Panc1 (cell line): Measurements from ENCODE around the gene CUX1. TPM values are rescaled to one million over a fixed set of nuclear protein-coding genes. Genes with fewer than 3 reads are reported as not detected.

Experiments
- ATAC-seq: fragments of 200-7000 bp; cut with Tn5 transposase; 2 replicates; pipeline ENCODE4 v1.9.1; 2020; ENCODE audit warnings: mild to moderate bottlenecking, moderate library complexity
- BruUV-seq: library from RNA; stranded (reverse); fragments of 400-500 nt; replicated peaks from 2 replicates; lab custom pipeline; 2021; lab: Mats Ljungman, UMichigan
- CTCF ChIA-PET: fragments of 300-600 bp; sonication (Branson Sonifier 250); formaldehyde crosslinking; loops from one replicate; lab custom pipeline; 2022; ENCODE audit warnings: antibody characterized with exemption; lab: Charles Lee
- POLR2A ChIA-PET: fragments of 300-600 bp; sonication (Branson Sonifier 250); formaldehyde crosslinking; loops from one replicate; lab custom pipeline; 2022; ENCODE audit warnings: antibody characterized with exemption; lab: Charles Lee
- DNase-seq: peaks from one replicate; pipeline ENCODE4 v3.0.0-alpha.2; 2010; ENCODE audit warnings: low read depth, low spot score
- H3K27ac ChIP-seq: 2 replicates; pipeline ENCODE4 v1.5.1; 2011; ENCODE audit warnings: mild to moderate bottlenecking, low read length, inconsistent platforms
- H3K27me3 ChIP-seq: fragments of 200-500 bp; sonication (Bioruptor generic); 2 replicates; pipeline ENCODE4 v1.6.0; 2014; ENCODE audit warnings: low read length, inconsistent platforms; ENCODE audit not compliant: control insufficient read depth, insufficient read depth
- H3K36me3 ChIP-seq: fragments of 200-500 bp; sonication (Bioruptor generic); 2 replicates; pipeline ENCODE4 v1.5.1; 2014; ENCODE audit warnings: inconsistent platforms, mild to moderate bottlenecking, low read length, moderate library complexity; ENCODE audit not compliant: control insufficient read depth, insufficient read depth
- H3K4me1 ChIP-seq: 2 replicates; pipeline ENCODE4 v1.5.1; 2011; ENCODE audit warnings: inconsistent platforms, mild to moderate bottlenecking, low read length, moderate library complexity; ENCODE audit not compliant: control insufficient read depth, insufficient read depth
- H3K4me3 ChIP-seq, 2 experiments: 2 replicates each; pipeline ENCODE4 v1.5.1; 2011 to 2012; ENCODE audit warnings: low read depth in 2 of 2, low read length in 2 of 2, mild to moderate bottlenecking in 2 of 2, inconsistent platforms in 1 of 2, moderate library complexity in 1 of 2
- H3K9me3 ChIP-seq: fragments of 200-500 bp; sonication (Bioruptor generic); 2 replicates; pipeline ENCODE4 v1.5.1; 2014; ENCODE audit warnings: low read depth, mild to moderate bottlenecking, inconsistent platforms, low read length, moderate library complexity; ENCODE audit not compliant: control insufficient read depth, insufficient read depth
- CTCF ChIP-seq: fragments of 450-650 bp; IDR thresholded peaks from 2 replicates; pipeline ENCODE4 v1.5.1; 2017; ENCODE audit warnings: mild to moderate bottlenecking
- POLR2AphosphoS5 ChIP-seq: IDR thresholded peaks from 2 replicates; pipeline ENCODE4 v1.6.1; 2012; ENCODE audit warnings: mild to moderate bottlenecking, low read depth, low read length, moderate library complexity
- SIN3A ChIP-seq: IDR thresholded peaks from 2 replicates; pipeline ENCODE4 v1.6.1; 2012; ENCODE audit warnings: low read depth, mild to moderate bottlenecking, low read length, moderate library complexity, borderline replicate concordance; ENCODE audit not compliant: insufficient read depth
- TCF7L2 ChIP-seq: IDR thresholded peaks from 2 replicates; pipeline ENCODE4 v1.6.1; 2011; ENCODE audit warnings: mild to moderate bottlenecking, low read depth, low read length, inconsistent platforms
- in situ Hi-C: cut with HindIII; loops from 2 replicates; pipeline ENCODE4 v1.10.0; 2016; ENCODE audit warnings: low sequenced_read_pairs, low pct_unique_long_range_greater_than_20kb
- intact Hi-C: fragments of 100-400 bp; cut with micrococcal nuclease; formaldehyde crosslinking; loops from one replicate; pipeline ENCODE4 v1.10.0; 2022; ENCODE audit not compliant: unreplicated experiment
- total RNA-seq: library from RNA; stranded (reverse); gene quantifications from one replicate; pipeline ENCODE4 v1.2.1, GENCODE V29; 2021; ENCODE audit not compliant: unreplicated experiment
- TF ChIP-seq, protein P1 (sequence below), 2 experiments: IDR thresholded peaks; 2 replicates each; pipeline ENCODE4 v1.6.1; 2011 to 2012; ENCODE audit warnings: low read depth in 2 of 2, control low read depth in 1 of 2, low read length in 1 of 2, mild to moderate bottlenecking in 1 of 2, moderate library complexity in 1 of 2; ENCODE audit not compliant: insufficient read depth in 1 of 2

CUX1 gene
- total RNA-seq, 1 experiment from 2014 or later: 50.9 TPM

- no peaks in the 10 kb centered on the region for H3K27me3 ChIP-seq
- H3K27ac ChIP-seq: peak overlapping the region; percentile 67
- BruUV-seq: TSS peak; percentile 33
- DNase-seq: peak; percentile 78
- ChIA-PET POLR2A (no interaction called here), CTCF (interaction anchor here (0.6 kb wide), 1 partner anchor 86 kb away, joined by 5 read pairs; no protein-coding TSS in a partner anchor)
- no peaks in the 10 kb centered on the region for H3K9me3 ChIP-seq
- H3K36me3 ChIP-seq: no peaks in the 10 kb centered on the region
- intact Hi-C loops: no loop called here
- peaks cover 24% of the 10 kb centered on the region for H3K4me1 ChIP-seq
- peak overlapping the region in 1 of 2 experiments; percentile 14; a peak in 2 of 4 replicates for H3K4me3 ChIP-seq
- in situ Hi-C loops: no loop called here
- peak; percentile 88 for ATAC-seq
- TF ChIP-seq CTCF: no peak
- no peak for TF ChIP-seq POLR2AphosphoS5
- TF ChIP-seq TCF7L2: no peak
- TF ChIP-seq SIN3A: no peak
- TF ChIP-seq, protein P1, sequence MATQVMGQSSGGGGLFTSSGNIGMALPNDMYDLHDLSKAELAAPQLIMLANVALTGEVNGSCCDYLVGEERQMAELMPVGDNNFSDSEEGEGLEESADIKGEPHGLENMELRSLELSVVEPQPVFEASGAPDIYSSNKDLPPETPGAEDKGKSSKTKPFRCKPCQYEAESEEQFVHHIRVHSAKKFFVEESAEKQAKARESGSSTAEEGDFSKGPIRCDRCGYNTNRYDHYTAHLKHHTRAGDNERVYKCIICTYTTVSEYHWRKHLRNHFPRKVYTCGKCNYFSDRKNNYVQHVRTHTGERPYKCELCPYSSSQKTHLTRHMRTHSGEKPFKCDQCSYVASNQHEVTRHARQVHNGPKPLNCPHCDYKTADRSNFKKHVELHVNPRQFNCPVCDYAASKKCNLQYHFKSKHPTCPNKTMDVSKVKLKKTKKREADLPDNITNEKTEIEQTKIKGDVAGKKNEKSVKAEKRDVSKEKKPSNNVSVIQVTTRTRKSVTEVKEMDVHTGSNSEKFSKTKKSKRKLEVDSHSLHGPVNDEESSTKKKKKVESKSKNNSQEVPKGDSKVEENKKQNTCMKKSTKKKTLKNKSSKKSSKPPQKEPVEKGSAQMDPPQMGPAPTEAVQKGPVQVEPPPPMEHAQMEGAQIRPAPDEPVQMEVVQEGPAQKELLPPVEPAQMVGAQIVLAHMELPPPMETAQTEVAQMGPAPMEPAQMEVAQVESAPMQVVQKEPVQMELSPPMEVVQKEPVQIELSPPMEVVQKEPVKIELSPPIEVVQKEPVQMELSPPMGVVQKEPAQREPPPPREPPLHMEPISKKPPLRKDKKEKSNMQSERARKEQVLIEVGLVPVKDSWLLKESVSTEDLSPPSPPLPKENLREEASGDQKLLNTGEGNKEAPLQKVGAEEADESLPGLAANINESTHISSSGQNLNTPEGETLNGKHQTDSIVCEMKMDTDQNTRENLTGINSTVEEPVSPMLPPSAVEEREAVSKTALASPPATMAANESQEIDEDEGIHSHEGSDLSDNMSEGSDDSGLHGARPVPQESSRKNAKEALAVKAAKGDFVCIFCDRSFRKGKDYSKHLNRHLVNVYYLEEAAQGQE (IDR thresholded peaks at IDR 0.05; ENCODE audit: insufficient read depth in 1 of 2, low read depth in 2 of 2, low read length in 1 of 2): no peak
Measured at GRCh38 chr7:101941481-101942383, 124.3 kb downstream of the CUX1 start.

DNA sequence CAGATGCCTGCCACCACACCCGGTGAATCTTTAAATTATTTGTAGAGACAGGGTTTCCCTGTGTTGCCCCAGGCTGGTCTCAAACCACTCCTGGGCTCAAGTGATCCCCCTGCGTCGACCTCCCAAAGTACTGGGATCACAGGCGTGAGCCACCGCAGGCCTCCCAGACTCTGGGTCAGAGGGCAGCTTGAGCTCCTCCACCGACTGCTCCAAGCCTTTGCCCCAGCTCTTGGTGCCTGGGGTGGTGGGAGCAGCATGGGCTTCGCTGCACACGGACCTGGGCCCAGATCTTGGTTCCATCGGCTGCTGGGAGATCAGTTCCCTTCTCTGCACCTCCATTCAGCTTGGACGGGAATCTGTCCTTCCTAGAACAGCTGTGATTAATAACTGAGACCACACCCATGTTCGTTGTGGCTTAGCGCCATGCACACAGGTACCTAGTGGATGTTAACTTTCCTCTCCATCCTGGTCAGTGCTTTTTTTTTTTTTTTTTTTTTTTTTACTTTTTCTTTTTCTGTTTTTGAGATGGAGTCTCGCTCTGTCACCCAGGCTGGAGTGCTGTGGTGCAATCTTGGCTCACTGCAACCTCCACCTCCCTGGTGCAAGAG is 125.3 kb downstream of the CUX1 start:
- intact Hi-C loops: no loop called here
- Histone ChIP-seq H3K27ac (peak overlapping the region; percentile 67), H3K4me3 (no peak overlapping the region), H3K36me3 (no peaks in the 10 kb centered on the region), H3K4me1 (peaks cover 24% of the 10 kb centered on the region), H3K27me3 (no peaks in the 10 kb centered on the region), H3K9me3 (no peaks in the 10 kb centered on the region)
- CTCF ChIA-PET: no interaction called here
- ATAC-seq (no peak; the same call in 1 of the 2 replicates), DNase-seq (no peak)
- POLR2A ChIA-PET: no interaction called here
- in situ Hi-C loops: no loop called here
- TF ChIP-seq POLR2AphosphoS5 (no peak), SIN3A (no peak), TCF7L2 (no peak), CTCF (no peak)
- TF ChIP-seq, protein P1 (IDR thresholded peaks at IDR 0.05; ENCODE audit: insufficient read depth in 1 of 2, low read depth in 2 of 2, low read length in 1 of 2): no peak
- BruUV-seq: no TSS peak
